HepG2 (cell line): ENCODE results near the gene ODAD4. TPM values are rescaled to one million over a fixed set of nuclear protein-coding genes. Genes with fewer than 3 reads are reported as not detected.
A peak's percentile ranks its signal among the peaks of the same experiment; 100 is the strongest.

ENCODE experiments used
- ESRRA ChIP-seq: sonication (generic); formaldehyde crosslinking; IDR thresholded peaks from 2 replicates; pipeline ENCODE4 v1.5.1; 2020; ENCODE audit warnings: mild to moderate bottlenecking, low read depth, missing genetic modification reagents
- GATAD2A ChIP-seq: IDR thresholded peaks from 2 replicates; pipeline ENCODE4 v1.6.1; 2016
- GFI1 ChIP-seq: sonication (generic); formaldehyde crosslinking; IDR thresholded peaks from 2 replicates; pipeline ENCODE4 v1.5.0; 2020; ENCODE audit warnings: missing genetic modification reagents, mild to moderate bottlenecking, borderline replicate concordance
- MAFF ChIP-seq: IDR thresholded peaks from 2 replicates; pipeline ENCODE4 v1.6.1; 2011; ENCODE audit warnings: low read depth, low read length, improper control_type of control experiment
- MLLT10 ChIP-seq: sonication (generic); formaldehyde crosslinking; IDR thresholded peaks from 2 replicates; pipeline ENCODE4 v1.4.0; 2020; ENCODE audit warnings: missing genetic modification reagents
- MTA1 ChIP-seq: sonication (generic); formaldehyde crosslinking; IDR thresholded peaks from 2 replicates; pipeline ENCODE4 v1.4.0; 2020; ENCODE audit warnings: missing genetic modification reagents, mild to moderate bottlenecking, borderline replicate concordance
- NRL ChIP-seq: sonication (generic); formaldehyde crosslinking; IDR thresholded peaks from 2 replicates; pipeline ENCODE4 v1.5.0; 2020; ENCODE audit warnings: missing genetic modification reagents, mild to moderate bottlenecking, moderate library complexity, borderline replicate concordance
- POGZ ChIP-seq: sonication (generic); formaldehyde crosslinking; IDR thresholded peaks from 2 replicates; pipeline ENCODE4 v1.4.0; 2020; ENCODE audit warnings: mild to moderate bottlenecking, missing genetic modification reagents
- REST ChIP-seq, 2 experiments: IDR thresholded peaks; 2 replicates each; pipeline ENCODE4 v1.6.1; 2011 to 2012; ENCODE audit warnings: low read length in 2 of 2, borderline replicate concordance in 1 of 2, low read depth in 1 of 2, mild to moderate bottlenecking in 1 of 2, moderate library complexity in 1 of 2
- RXRB ChIP-seq: IDR thresholded peaks from 2 replicates; pipeline ENCODE4 v1.6.1; 2016; ENCODE audit warnings: borderline replicate concordance, missing genetic modification reagents, missing compliant biosample characterization
- SETDB1 ChIP-seq: sonication (generic); formaldehyde crosslinking; IDR thresholded peaks from 2 replicates; pipeline ENCODE4 v1.5.1; 2020; ENCODE audit warnings: missing genetic modification reagents, mild to moderate bottlenecking, borderline replicate concordance
- SOX5 ChIP-seq: IDR thresholded peaks from 2 replicates; pipeline ENCODE4 v1.6.1; 2016; ENCODE audit warnings: borderline replicate concordance
- TEF ChIP-seq: sonication (generic); formaldehyde crosslinking; IDR thresholded peaks from 2 replicates; pipeline ENCODE4 v1.5.0; 2020; ENCODE audit warnings: missing genetic modification reagents
- TRIM22 ChIP-seq: fragments of 450-650 bp; IDR thresholded peaks from 2 replicates; pipeline ENCODE4 v1.6.1; 2017
- ZHX1 ChIP-seq: sonication (generic); formaldehyde crosslinking; IDR thresholded peaks from 2 replicates; pipeline ENCODE4 v1.8.1; 2022; ENCODE audit warnings: low read depth, mild to moderate bottlenecking, missing genetic modification reagents
- ZNF224 ChIP-seq: sonication (generic); formaldehyde crosslinking; IDR thresholded peaks from 2 replicates; pipeline ENCODE4 v1.5.0; 2020; ENCODE audit warnings: mild to moderate bottlenecking, missing genetic modification reagents
- ZNF790 ChIP-seq: sonication (generic); formaldehyde crosslinking; IDR thresholded peaks from 2 replicates; pipeline ENCODE4 v1.8.0; 2022; ENCODE audit warnings: missing genetic modification reagents, mild to moderate bottlenecking, borderline replicate concordance
- ZSCAN5A ChIP-seq: sonication (generic); formaldehyde crosslinking; IDR thresholded peaks from 2 replicates; pipeline ENCODE4 v1.8.0; 2022; ENCODE audit warnings: mild to moderate bottlenecking, missing genetic modification reagents, borderline replicate concordance
- polyA plus RNA-seq, 8 experiments: library from polyadenylated mRNA; depleted of rRNA in 3 of 8; stranded (reverse) in 7 of 8; unstranded in 1 of 8; fragments of >200 nt; fragmentation: Illumina TruSeq in 4 of 8; extraction: Trizol in 4 of 8; gene quantifications; 2 replicates each; pipeline versions ENCODE4 v1.2.1 to v1.2.3, GENCODE V29; 2011 to 2016; ENCODE audit warnings: low read depth in 4 of 8, missing spikeins in 1 of 8, mixed read lengths in 1 of 8; ENCODE audit not compliant: insufficient read depth in 1 of 8
- total RNA-seq, 5 experiments: library from RNA; depleted of rRNA; stranded (reverse); fragments of >200 nt; fragmentation: Illumina TruSeq; extraction: Trizol; gene quantifications; 2 replicates each; pipeline ENCODE4 v1.2.3, GENCODE V29; 2016; ENCODE audit warnings: low read depth in 1 of 5

Gene ODAD4
- total and polyA plus RNA-seq, 2 of the 13 experiments (the other 11 are each of a cell fraction or from before 2014, with no cell fraction given), result 0.48 to 0.53 TPM

GRCh38 chr17:41930009-41930832, at the start of gene ODAD4 (continued):
- TF ChIP-seq SOX5 (peak; percentile 61; the same call in 1 of the 2 replicates), ESRRA (CRISPR knock-in tag) (peak; percentile 80; the same call in 1 of the 2 replicates), ZNF790 (CRISPR knock-in tag) (peak; percentile 62; the same call in 1 of the 2 replicates), RXRB (peak; percentile 84; the same call in 1 of the 2 replicates), MLLT10 (no peak), POGZ (CRISPR knock-in tag) (peak; percentile 85), TEF (CRISPR knock-in tag) (peak; percentile 76; the same call in 1 of the 2 replicates), NRL (peak; percentile 72; the same call in 1 of the 2 replicates), SETDB1 (no peak), REST (IDR thresholded peaks at IDR 0.05; ENCODE audit: borderline replicate concordance in 1 of 2, low read depth in 1 of 2, low read length in 2 of 2) (0 out of 4 replicates have a peak, but pooled peaks of 1 of the 2 experiments have one; percentile 42), GFI1 (CRISPR knock-in tag) (peak; percentile 68; the same call in 1 of the 2 replicates), ZSCAN5A (no peak), MTA1 (peak; percentile 60), ZHX1 (CRISPR knock-in tag) (peak; percentile 85; the same call in 1 of the 2 replicates), MAFF (peak; percentile 27; the same call in 1 of the 2 replicates), ZNF224 (CRISPR knock-in tag) (peak; percentile 91), TRIM22 (no peak), GATAD2A (CRISPR knock-in tag) (peak; percentile 89)
